H1 (cell line): ENCODE data around the gene ASTN2. TPM values are rescaled to one million over a fixed set of nuclear protein-coding genes. Genes with fewer than 3 reads are reported as not detected.

Source experiments
- CTCF ChIA-PET: fragments of 300-600 bp; sonication (Branson Sonifier 250); formaldehyde crosslinking; loops from one replicate; lab custom pipeline; 2021; ENCODE audit not compliant: partially characterized antibody; lab: Charles Lee
- POLR2A ChIA-PET: fragments of 300-600 bp; sonication (Branson Sonifier 250); formaldehyde crosslinking; loops from one replicate; lab custom pipeline; 2021; ENCODE audit warnings: inconsistent platforms; ENCODE audit not compliant: partially characterized antibody; lab: Charles Lee
- DNase-seq, 2 experiments: peaks; one replicate each; pipeline versions ENCODE4 v3.0.0 to v3.0.0-alpha.2; 2010 to 2022; ENCODE audit warnings: low spot score in 2 of 2, low read depth in 1 of 2, mixed read lengths in 1 of 2
- FAIRE-seq: peaks from 2 replicates; lab custom pipeline; 2011; peaks lifted over from hg19 to GRCh38; lab: Jason Lieb, UNC
- H2AFZ ChIP-seq: 2 replicates; pipeline ENCODE4 v1.8.1; 2012; ENCODE audit warnings: low read length, inconsistent platforms
- H2AK5ac ChIP-seq: 2 replicates; pipeline ENCODE4 v1.6.1; 2013; ENCODE audit warnings: low read depth, low read length
- H2BK120ac ChIP-seq: replicated peaks from 2 replicates; pipeline ENCODE3; 2013; ENCODE audit warnings: low read depth, low read length, inconsistent platforms
- H2BK12ac ChIP-seq: 2 replicates; pipeline ENCODE4 v1.6.1; 2013; ENCODE audit warnings: low read depth, low read length
- H2BK15ac ChIP-seq: 2 replicates; pipeline ENCODE4 v1.6.1; 2013; ENCODE audit warnings: low read length
- H2BK20ac ChIP-seq: 2 replicates; pipeline ENCODE4 v1.6.1; 2013; ENCODE audit warnings: low read length
- H2BK5ac ChIP-seq: 2 replicates; pipeline ENCODE4 v1.6.1; 2013; ENCODE audit warnings: low read depth, low read length
- H3K14ac ChIP-seq: 2 replicates; pipeline ENCODE4 v1.6.1; 2013; ENCODE audit warnings: inconsistent platforms; ENCODE audit not compliant: insufficient read length
- H3K18ac ChIP-seq: 2 replicates; pipeline ENCODE4 v1.6.1; 2013; ENCODE audit warnings: low read length; ENCODE audit errors: extremely low read depth
- H3K23ac ChIP-seq: 2 replicates; pipeline ENCODE4 v1.6.1; 2013; ENCODE audit warnings: inconsistent platforms; ENCODE audit not compliant: insufficient read length
- H3K23me2 ChIP-seq: 2 replicates; pipeline ENCODE4 v1.6.1; 2013; ENCODE audit warnings: low read depth, low read length
- H3K27ac ChIP-seq: 2 replicates; pipeline ENCODE4 v1.6.1; 2011; ENCODE audit warnings: low read depth, low read length, inconsistent platforms
- H3K27me3 ChIP-seq, 4 experiments: replicated peaks in 1 of 4; 1 replicate in 1 of 4; 2 replicates in 3 of 4; pipeline versions ENCODE4 v1.6.1 to v1.8.1; 2011 to 2013; ENCODE audit warnings: low read length in 3 of 4, mild to moderate bottlenecking in 3 of 4, inconsistent platforms in 2 of 4, mixed read lengths in 2 of 4, moderate library complexity in 1 of 4; ENCODE audit not compliant: control insufficient read depth in 3 of 4, insufficient read depth in 3 of 4; ENCODE audit errors: extremely low read depth in 1 of 4
- H3K36me3 ChIP-seq, 4 experiments: 2 replicates each; pipeline versions ENCODE4 v1.6.1 to v1.8.1; 2011 to 2013; ENCODE audit warnings: mild to moderate bottlenecking in 4 of 4, low read length in 3 of 4, moderate library complexity in 2 of 4, control low read depth in 1 of 4, inconsistent platforms in 1 of 4; ENCODE audit not compliant: insufficient read depth in 4 of 4, control insufficient read depth in 2 of 4
- H3K4ac ChIP-seq: replicated peaks from 2 replicates; pipeline ENCODE3; 2013; ENCODE audit warnings: low read length, low read depth, mixed read lengths, inconsistent platforms; ENCODE audit not compliant: insufficient read length
- H3K4me1 ChIP-seq, 4 experiments: replicated peaks in 1 of 4; 1 replicate in 1 of 4; 2 replicates in 3 of 4; pipeline versions ENCODE4 v1.6.1 to v1.8.1; 2011 to 2013; ENCODE audit warnings: low read length in 3 of 4, inconsistent platforms in 2 of 4, mixed read lengths in 1 of 4; ENCODE audit not compliant: insufficient read depth in 4 of 4, control insufficient read depth in 3 of 4
- H3K4me2 ChIP-seq, 2 experiments: 2 replicates each; pipeline versions ENCODE4 v1.6.1 to v1.8.1; 2011 to 2013; ENCODE audit warnings: low read depth in 2 of 2, low read length in 2 of 2, control low read depth in 1 of 2, inconsistent platforms in 1 of 2, mild to moderate bottlenecking in 1 of 2; ENCODE audit not compliant: insufficient read depth in 1 of 2
- H3K4me3 ChIP-seq, 4 experiments: fragments of 200-600, 300-600 bp in 1 of 4; sonication (generic), shearing (Covaris generic), sonication (Bioruptor Twin) in 1 of 4; 2 replicates each; pipeline versions ENCODE4 v1.5.1 to v1.8.1; 2011 to 2016; ENCODE audit warnings: low read length in 4 of 4, low read depth in 3 of 4, control low read depth in 2 of 4, inconsistent platforms in 2 of 4, mild to moderate bottlenecking in 2 of 4, mixed read lengths in 1 of 4, moderate library complexity in 1 of 4; ENCODE audit not compliant: insufficient read depth in 2 of 4; ENCODE audit errors: extremely low read depth in 1 of 4
- H3K56ac ChIP-seq: replicated peaks from 2 replicates; pipeline ENCODE3; 2013; ENCODE audit warnings: low read depth, mild to moderate bottlenecking, mixed read lengths, low read length, inconsistent platforms; ENCODE audit not compliant: insufficient read length
- H3K79me1 ChIP-seq: 2 replicates; pipeline ENCODE4 v1.6.1; 2013; ENCODE audit warnings: low read depth, low read length, control low read depth
- H3K79me2 ChIP-seq, 2 experiments: 2 replicates each; pipeline versions ENCODE4 v1.6.1 to v1.8.1; 2012 to 2013; ENCODE audit warnings: low read length in 2 of 2, mild to moderate bottlenecking in 2 of 2, inconsistent platforms in 1 of 2; ENCODE audit not compliant: insufficient read depth in 2 of 2, control insufficient read depth in 1 of 2
- H3K9ac ChIP-seq, 4 experiments: replicated peaks in 1 of 4; 1 replicate in 1 of 4; 2 replicates in 3 of 4; pipeline versions ENCODE4 v1.6.1 to v1.8.1; 2011 to 2013; ENCODE audit warnings: low read depth in 3 of 4, low read length in 3 of 4, control low read depth in 2 of 4, mild to moderate bottlenecking in 2 of 4, moderate library complexity in 2 of 4, inconsistent platforms in 1 of 4; ENCODE audit errors: extremely low read depth in 1 of 4
- H3K9me3 ChIP-seq, 2 experiments: 2 replicates each; pipeline versions ENCODE4 v1.6.1 to v1.8.1; 2012 to 2013; ENCODE audit warnings: mild to moderate bottlenecking in 2 of 2, moderate library complexity in 2 of 2, control low read depth in 1 of 2, inconsistent platforms in 1 of 2, low read depth in 1 of 2, low read length in 1 of 2, mixed read lengths in 1 of 2; ENCODE audit not compliant: insufficient read depth in 2 of 2
- H4K20me1 ChIP-seq, 2 experiments: replicated peaks in 1 of 2; 2 replicates each; pipeline versions ENCODE3 to v1.8.1; 2011 to 2013; ENCODE audit warnings: inconsistent platforms in 2 of 2, low read length in 2 of 2, mild to moderate bottlenecking in 1 of 2; ENCODE audit not compliant: insufficient read depth in 2 of 2, control insufficient read depth in 1 of 2
- H4K5ac ChIP-seq: 2 replicates; pipeline ENCODE4 v1.6.1; 2013; ENCODE audit warnings: low read length, low read depth, mixed read lengths, inconsistent platforms; ENCODE audit not compliant: insufficient read length
- H4K8ac ChIP-seq: 2 replicates; pipeline ENCODE4 v1.8.0; 2013; ENCODE audit warnings: mild to moderate bottlenecking, moderate library complexity, low read length, inconsistent platforms; ENCODE audit not compliant: insufficient read depth; ENCODE audit errors: extremely low read depth
- H4K91ac ChIP-seq: replicated peaks from 2 replicates; pipeline ENCODE3; 2013; ENCODE audit warnings: low read length, mixed read lengths, inconsistent platforms; ENCODE audit not compliant: insufficient read length
- CHD1 ChIP-seq: IDR thresholded peaks from 2 replicates; pipeline ENCODE4 v1.6.1; 2012; ENCODE audit warnings: low read depth, low read length, improper control_type of control experiment
- WGBS, 2 experiments: shearing (Covaris generic) in 1 of 2; methylation state at CpG; one replicate each; pipeline versions ENCODE4 v1.1.6 to v1.1.7; 2013 to 2015; ENCODE audit warnings: low lambda C conversion rate in 2 of 2, mixed read lengths in 2 of 2, inconsistent platforms in 1 of 2, low coverage in 1 of 2, missing lambda C conversion rate in 1 of 2; ENCODE audit not compliant: insufficient replicate concordance in 2 of 2, insufficient coverage in 1 of 2, insufficient read length in 1 of 2; ENCODE audit errors: extremely low coverage in 1 of 2, missing lambda C conversion rate in 1 of 2; 5-methylcytosine and 5-hydroxymethylcytosine counted together
- polyA plus RNA-seq, 7 experiments: library from polyadenylated mRNA; depleted of rRNA in 3 of 7; stranded (reverse) in 5 of 7; unstranded in 2 of 7; fragments of >200 nt in 5 of 7; fragments of 200-250 nt in 2 of 7; gene quantifications; 1 replicate in 5 of 7; 2 replicates in 1 of 7; 4 replicates in 1 of 7; pipeline versions ENCODE4 v1.2.1 to v1.2.3, GENCODE V29; 2011 to 2013; ENCODE audit warnings: missing spikeins in 2 of 7, mixed read lengths in 2 of 7
- total RNA-seq: library from RNA; stranded (reverse); fragmentation: NEBNext Ultra II Directional; extraction: Animal tissue kit (Norgen Biotek cat#: 25700); gene quantifications from 2 replicates; pipeline ENCODE4 v1.2.1, GENCODE V29; 2021

ASTN2 gene
- total and polyA plus RNA-seq, 2 of the 8 experiments (the other 6 are each of a cell fraction or from before 2014, with no cell fraction given), result 8.2 to 13.7 TPM

DNA sequence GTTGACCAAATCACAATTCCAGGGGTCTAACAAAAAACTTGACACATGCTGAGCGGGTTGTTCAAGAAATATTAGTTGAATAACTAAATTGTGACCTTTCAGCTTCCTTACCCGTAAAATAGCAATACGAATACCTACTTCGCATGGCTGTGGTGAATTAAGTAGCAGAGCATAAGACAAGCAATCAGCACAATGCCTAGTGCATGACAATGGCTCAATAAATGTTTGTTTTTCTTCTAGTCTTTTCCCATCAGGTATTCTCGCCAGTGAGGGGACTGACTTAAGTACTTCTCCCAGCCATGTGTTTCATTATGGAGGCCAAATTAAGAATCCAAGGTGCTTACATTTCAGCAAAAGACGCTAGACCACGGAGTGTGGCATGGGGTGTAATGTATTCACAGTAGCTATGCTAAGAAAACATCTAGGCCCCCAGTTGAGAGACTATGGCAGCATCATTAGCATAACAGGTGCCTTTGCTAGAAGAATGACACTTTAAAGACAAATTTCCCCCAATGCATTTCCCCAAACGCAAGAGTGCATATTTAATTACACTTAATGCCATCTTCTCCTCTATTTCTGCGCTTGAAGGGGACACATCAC, 145.9 kb downstream of the ASTN2 start:
- Histone ChIP-seq H2AK5ac (no peak overlapping the region), H2BK15ac (no peak overlapping the region), H4K5ac (no peak overlapping the region), H3K9ac (no peak overlapping the region), H3K23me2 (no peaks in the 10 kb centered on the region), H3K79me1 (no peaks in the 10 kb centered on the region), H4K20me1 (no peaks in the 10 kb centered on the region), H3K4me3 (no peak overlapping the region), H3K56ac (no peak overlapping the region), H2BK12ac (no peak overlapping the region), H3K18ac (no peak overlapping the region), H3K4me2 (peak overlapping the region; percentile 28 to 43; a peak in 1 of 4 replicates), H3K27ac (no peak overlapping the region), H2BK5ac (no peak overlapping the region), H3K79me2 (no peaks in the 10 kb centered on the region), H3K9me3 (no peaks in the 10 kb centered on the region; a peak in 1 of 4 replicates), H3K36me3 (no peaks in the 10 kb centered on the region), H4K8ac (no peak overlapping the region), H3K27me3 (peaks cover 0 to 15% (median 9%) of the 10 kb centered on the region in 4 experiments; a peak in 4 of 7 replicates), H3K14ac (no peak overlapping the region), H4K91ac (no peak overlapping the region), H3K4ac (no peak overlapping the region), H2BK20ac (no peak overlapping the region), H3K4me1 (peaks cover 0 to 10% (median 8%) of the 10 kb centered on the region in 4 experiments; a peak in 4 of 7 replicates), H3K23ac (no peak overlapping the region), H2AFZ (no peak overlapping the region), H2BK120ac (no peak overlapping the region)
- ChIA-PET CTCF (interaction anchor here (0.6 to 2.3 kb wide), 6 partner anchors 12 to 350 kb away, joined by 3 to 7 read pairs (median 3); no protein-coding TSS in a partner anchor), POLR2A (no interaction called here)
- 47% methylated on average over 9 of the region's 9 CpGs; no CpG with 5 or more reads in 1 of the 2 experiments for WGBS, 2 experiments
- TF ChIP-seq CHD1, result no peak
- DNase-seq (no peak), FAIRE-seq (peak; percentile 68)
